ENCODE results near the gene FAHD1.

GRCh38 chr16:1826691-1827573 is at the start of gene FAHD1, which contains the start of gene HAGH:
- TF ChIP-seq CTCF (IDR thresholded peaks at IDR 0.05), result no peak
- TF ChIP-seq POLR2A (IDR thresholded peaks at IDR 0.05), result peak in 1 of 2 donors; percentile 25
- TF ChIP-seq EP300 (IDR thresholded peaks at IDR 0.05), result no peak
